ENCODE data around the gene KCNG2. TPM values are rescaled to one million over a fixed set of nuclear protein-coding genes. Genes with fewer than 3 reads are reported as not detected.
A peak's percentile ranks its signal among the peaks of the same experiment; 100 is the strongest.

KCNG2 gene
- total RNA-seq, 2 experiments from 2014 or later, result not detected

DNA sequence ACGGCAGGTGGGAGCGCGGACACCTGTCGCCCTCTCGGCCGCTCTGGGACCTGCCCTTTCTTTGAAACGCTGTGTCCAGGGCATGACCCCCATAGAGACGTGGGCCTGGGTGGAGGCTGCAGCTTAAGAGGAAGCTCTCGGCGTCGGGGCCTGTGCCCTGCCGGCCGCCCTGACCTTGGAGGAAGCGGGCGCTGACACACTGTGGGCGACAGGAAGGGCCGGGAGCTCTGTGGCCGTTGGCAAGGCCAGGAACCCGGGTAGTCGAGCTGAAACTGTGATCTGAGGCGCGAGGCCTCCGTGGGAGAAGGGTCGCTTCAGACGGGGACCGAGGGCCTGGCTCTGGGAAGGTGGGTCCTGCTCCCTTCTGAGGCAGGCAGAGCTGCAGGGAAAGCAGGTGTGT lies 28.2 kb downstream of the KCNG2 start:
- H3K9me3 Mint-ChIP-seq, result no peaks in the 10 kb centered on the region
- peak in 2 of 14 experiments; percentile 13 to 40 for DNase-seq
- no peaks in the 10 kb centered on the region for H3K36me3 Mint-ChIP-seq (ENCODE audit: low read depth)
- H3K4me1 Mint-ChIP-seq (ENCODE audit: low read depth), result no peaks in the 10 kb centered on the region
- Histone ChIP-seq H3K4me3 (ENCODE audit: low read length) (no peak overlapping the region), H3K27ac (ENCODE audit: low read depth in 1 of 2, low read length in 2 of 2) (no peak overlapping the region), H3K36me3 (ENCODE audit: insufficient read depth, low read length) (no peaks in the 10 kb centered on the region), H3K4me1 (ENCODE audit: insufficient read depth, low read length) (no peaks in the 10 kb centered on the region), H3K27me3 (ENCODE audit: control insufficient read depth in 1 of 2, insufficient read depth in 2 of 2, low read length in 2 of 2) (no peaks in the 10 kb centered on the region), H3K9me3 (ENCODE audit: control insufficient read depth in 1 of 2, insufficient read depth in 1 of 2, low read length in 2 of 2) (peaks cover 0 to 12% of the 10 kb centered on the region in 2 experiments)
- POLR2A ChIA-PET, result no interaction called here
- CTCF ChIA-PET, result no interaction called here
- TF ChIP-seq, protein P1, sequence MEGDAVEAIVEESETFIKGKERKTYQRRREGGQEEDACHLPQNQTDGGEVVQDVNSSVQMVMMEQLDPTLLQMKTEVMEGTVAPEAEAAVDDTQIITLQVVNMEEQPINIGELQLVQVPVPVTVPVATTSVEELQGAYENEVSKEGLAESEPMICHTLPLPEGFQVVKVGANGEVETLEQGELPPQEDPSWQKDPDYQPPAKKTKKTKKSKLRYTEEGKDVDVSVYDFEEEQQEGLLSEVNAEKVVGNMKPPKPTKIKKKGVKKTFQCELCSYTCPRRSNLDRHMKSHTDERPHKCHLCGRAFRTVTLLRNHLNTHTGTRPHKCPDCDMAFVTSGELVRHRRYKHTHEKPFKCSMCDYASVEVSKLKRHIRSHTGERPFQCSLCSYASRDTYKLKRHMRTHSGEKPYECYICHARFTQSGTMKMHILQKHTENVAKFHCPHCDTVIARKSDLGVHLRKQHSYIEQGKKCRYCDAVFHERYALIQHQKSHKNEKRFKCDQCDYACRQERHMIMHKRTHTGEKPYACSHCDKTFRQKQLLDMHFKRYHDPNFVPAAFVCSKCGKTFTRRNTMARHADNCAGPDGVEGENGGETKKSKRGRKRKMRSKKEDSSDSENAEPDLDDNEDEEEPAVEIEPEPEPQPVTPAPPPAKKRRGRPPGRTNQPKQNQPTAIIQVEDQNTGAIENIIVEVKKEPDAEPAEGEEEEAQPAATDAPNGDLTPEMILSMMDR (IDR thresholded peaks at IDR 0.05), result no peak
- no peaks in the 10 kb centered on the region for H3K27me3 Mint-ChIP-seq
- no peak overlapping the region for H3K27ac Mint-ChIP-seq
- intact Hi-C loops (cut with DNase I, micrococcal nuclease), result no loop called here
- H3K4me3 Mint-ChIP-seq, result no peak overlapping the region
- ATAC-seq (ENCODE audit: poor library complexity), result no peak

DNA sequence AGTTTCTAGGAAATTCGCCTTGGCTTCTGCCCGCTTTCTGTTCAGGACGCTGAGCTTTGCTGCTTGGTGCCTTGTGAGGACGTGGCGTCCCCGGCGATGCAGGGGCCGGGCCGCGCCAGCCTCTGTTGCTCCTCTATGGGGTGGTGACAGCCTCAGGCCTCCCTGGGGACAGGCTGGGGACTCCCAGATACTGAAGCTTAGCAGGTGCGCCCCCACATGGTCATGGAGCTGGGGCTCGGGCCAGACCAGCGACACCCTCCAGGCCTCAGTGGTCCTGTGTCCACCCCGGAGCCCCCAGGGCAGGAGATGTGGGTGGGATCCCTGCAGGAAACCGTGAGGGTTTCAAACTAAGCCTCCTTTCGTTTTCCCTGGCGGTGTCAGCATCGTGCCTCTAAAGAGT lies 29.2 kb downstream of the KCNG2 start:
- H3K27ac Mint-ChIP-seq, result no peak overlapping the region
- intact Hi-C loops (cut with DNase I, micrococcal nuclease), result no loop called here
- CTCF ChIA-PET, result no interaction called here

DNA sequence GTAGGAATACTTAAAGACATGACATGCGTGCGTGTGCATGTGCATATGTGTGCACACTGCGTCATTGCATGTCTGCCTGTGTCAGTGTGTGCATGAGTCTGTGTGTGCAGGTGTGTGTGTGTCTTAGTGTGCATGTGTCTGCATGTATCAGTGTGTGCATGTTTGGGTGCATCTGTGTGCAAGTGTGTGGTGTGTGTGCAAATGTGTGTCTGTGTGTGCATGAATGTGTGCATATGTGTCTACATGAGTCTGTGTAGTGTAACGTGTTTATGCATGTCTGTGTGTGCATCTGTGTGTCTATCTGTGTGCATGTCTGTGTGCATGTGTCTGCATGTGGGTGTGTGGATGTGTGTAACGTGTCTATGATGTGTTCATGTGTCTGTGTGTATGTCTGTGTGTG lies 30.5 kb downstream of the KCNG2 start:
- Mint-ChIP-seq H3K36me3 (ENCODE audit: low read depth) (no peaks in the 10 kb centered on the region), H3K9me3 (no peaks in the 10 kb centered on the region), H3K4me3 (no peak overlapping the region), H3K27ac (no peak overlapping the region), H3K27me3 (no peaks in the 10 kb centered on the region), H3K4me1 (ENCODE audit: low read depth) (no peaks in the 10 kb centered on the region)
- TF ChIP-seq, protein P1 (IDR thresholded peaks at IDR 0.05), result no peak
- POLR2A ChIA-PET, result no interaction called here
- H3K27me3 ChIP-seq (ENCODE audit: control insufficient read depth in 1 of 2, insufficient read depth in 2 of 2, low read length in 2 of 2), result no peaks in the 10 kb centered on the region
- H3K36me3 ChIP-seq (ENCODE audit: insufficient read depth, low read length), result no peaks in the 10 kb centered on the region
- no peak overlapping the region for H3K27ac ChIP-seq (ENCODE audit: low read depth in 1 of 2, low read length in 2 of 2)
- no peak for DNase-seq
- CTCF ChIA-PET, result no interaction called here
- H3K9me3 ChIP-seq (ENCODE audit: control insufficient read depth in 1 of 2, insufficient read depth in 1 of 2, low read length in 2 of 2), result peaks cover 0 to 12% of the 10 kb centered on the region in 2 experiments
- no peaks in the 10 kb centered on the region for H3K4me1 ChIP-seq (ENCODE audit: insufficient read depth, low read length)
- intact Hi-C loops (cut with DNase I, micrococcal nuclease), result no loop called here
- no peak for ATAC-seq (ENCODE audit: poor library complexity)
- H3K4me3 ChIP-seq (ENCODE audit: low read length), result no peak overlapping the region

More for the DNA sequence above, 29.2 kb downstream of the KCNG2 start:
- Mint-ChIP-seq H3K27me3 (no peaks in the 10 kb centered on the region), H3K9me3 (no peaks in the 10 kb centered on the region), H3K36me3 (ENCODE audit: low read depth) (no peaks in the 10 kb centered on the region), H3K4me1 (ENCODE audit: low read depth) (no peaks in the 10 kb centered on the region), H3K4me3 (no peak overlapping the region)
- TF ChIP-seq, protein P1 (IDR thresholded peaks at IDR 0.05), result no peak
- H3K27ac ChIP-seq (ENCODE audit: low read depth in 1 of 2, low read length in 2 of 2), result no peak overlapping the region
- no peak for ATAC-seq (ENCODE audit: poor library complexity)
- H3K9me3 ChIP-seq (ENCODE audit: control insufficient read depth in 1 of 2, insufficient read depth in 1 of 2, low read length in 2 of 2), result peaks cover 0 to 12% of the 10 kb centered on the region in 2 experiments
- H3K4me3 ChIP-seq (ENCODE audit: low read length), result no peak overlapping the region
- H3K27me3 ChIP-seq (ENCODE audit: control insufficient read depth in 1 of 2, insufficient read depth in 2 of 2, low read length in 2 of 2), result no peaks in the 10 kb centered on the region
- no peaks in the 10 kb centered on the region for H3K36me3 ChIP-seq (ENCODE audit: insufficient read depth, low read length)
- POLR2A ChIA-PET, result no interaction called here
- DNase-seq, result no peak
- H3K4me1 ChIP-seq (ENCODE audit: insufficient read depth, low read length), result no peaks in the 10 kb centered on the region

All from CD4-positive, alpha-beta T cell (primary cell).